ENCODE measurements around the gene GTF3C4. TPM values are rescaled to one million over a fixed set of nuclear protein-coding genes. Genes with fewer than 3 reads are reported as not detected.

GTF3C4 gene
- polyA plus RNA-seq, 3 donors from 2014 or later: 2.1 to 4.4 (median 3.3) TPM

DNA sequence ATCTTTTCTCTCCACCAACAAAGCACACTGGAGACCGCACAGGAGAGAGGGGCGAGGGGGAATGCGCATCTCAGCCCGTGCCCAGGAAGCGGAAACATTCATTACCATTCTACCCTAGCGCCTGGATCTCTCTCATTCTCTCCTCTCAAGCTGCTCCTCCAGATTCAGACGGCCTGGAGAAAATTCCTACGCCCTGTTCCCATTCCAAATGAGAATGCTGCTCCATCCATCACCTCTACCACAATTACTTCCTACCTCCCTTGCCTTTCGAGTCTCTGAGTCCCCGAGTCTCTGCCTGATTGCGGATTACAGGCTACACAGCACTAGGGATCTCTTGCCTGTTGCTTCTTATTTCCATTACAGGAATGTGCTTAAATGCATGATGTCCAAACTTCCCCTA lies 7.1 kb upstream of the GTF3C4 start:
- H3K4me1 Mint-ChIP-seq: peaks cover 5 to 8% of the 10 kb centered on the region in 2 donors
- H3K27ac Mint-ChIP-seq: no peak overlapping the region
- H3K9me3 Mint-ChIP-seq: no peaks in the 10 kb centered on the region
- no peak overlapping the region for H3K4me3 Mint-ChIP-seq
- no peak for DNase-seq
- H3K27me3 Mint-ChIP-seq (ENCODE audit: low read depth in 3 of 3): no peaks in the 10 kb centered on the region
- peaks cover 0 to 22% (median 14%) of the 10 kb centered on the region in 3 donors for H3K36me3 Mint-ChIP-seq

DNA sequence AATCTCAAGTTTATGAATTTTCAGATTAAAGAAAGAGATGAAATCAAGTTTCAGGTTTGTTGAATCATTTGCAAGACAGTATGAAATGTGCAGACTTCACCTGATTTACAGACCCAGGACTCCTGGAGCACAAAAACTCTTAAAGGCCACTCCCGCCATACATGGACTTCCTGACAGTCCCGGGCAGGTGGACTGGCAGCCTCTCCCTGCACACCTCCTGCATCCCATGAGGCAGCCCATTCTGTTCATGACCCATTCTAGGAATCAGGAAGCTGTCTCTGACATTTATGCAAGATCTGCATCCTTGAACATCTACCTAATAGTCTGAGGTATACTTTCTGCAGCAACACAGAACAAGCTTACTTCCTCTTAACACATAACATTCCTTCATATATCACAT lies 6.4 kb upstream of the GTF3C4 start:
- Mint-ChIP-seq H3K27me3 (ENCODE audit: low read depth in 3 of 3) (no peaks in the 10 kb centered on the region), H3K27ac (no peak overlapping the region), H3K36me3 (peaks cover 0 to 17% (median 10%) of the 10 kb centered on the region in 3 donors), H3K9me3 (no peaks in the 10 kb centered on the region), H3K4me1 (peaks cover 6 to 12% of the 10 kb centered on the region in 2 donors), H3K4me3 (no peak overlapping the region)
- no peak for DNase-seq

DNA sequence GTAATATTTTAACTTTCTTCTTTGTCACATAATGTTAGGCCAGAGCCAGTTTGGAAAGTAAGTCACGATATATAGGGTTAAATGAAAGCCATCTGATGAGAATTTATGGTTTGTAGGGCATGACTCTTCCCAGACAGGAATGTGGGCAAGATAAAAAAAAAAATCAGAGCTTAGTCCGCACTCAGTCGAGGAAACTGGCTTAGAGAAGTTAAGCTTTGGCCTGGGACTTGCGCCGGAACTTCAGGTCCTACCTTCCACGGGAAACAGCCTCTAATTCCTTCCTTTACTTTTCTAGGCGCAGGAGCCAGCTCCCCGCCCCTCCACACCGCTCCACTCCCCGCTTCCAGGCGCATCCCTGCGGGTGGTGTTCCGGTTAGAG lies 956 bp upstream of the GTF3C4 start:
- H3K4me3 Mint-ChIP-seq: peak overlapping the region; percentile 84 to 92 (median 89)

DNA sequence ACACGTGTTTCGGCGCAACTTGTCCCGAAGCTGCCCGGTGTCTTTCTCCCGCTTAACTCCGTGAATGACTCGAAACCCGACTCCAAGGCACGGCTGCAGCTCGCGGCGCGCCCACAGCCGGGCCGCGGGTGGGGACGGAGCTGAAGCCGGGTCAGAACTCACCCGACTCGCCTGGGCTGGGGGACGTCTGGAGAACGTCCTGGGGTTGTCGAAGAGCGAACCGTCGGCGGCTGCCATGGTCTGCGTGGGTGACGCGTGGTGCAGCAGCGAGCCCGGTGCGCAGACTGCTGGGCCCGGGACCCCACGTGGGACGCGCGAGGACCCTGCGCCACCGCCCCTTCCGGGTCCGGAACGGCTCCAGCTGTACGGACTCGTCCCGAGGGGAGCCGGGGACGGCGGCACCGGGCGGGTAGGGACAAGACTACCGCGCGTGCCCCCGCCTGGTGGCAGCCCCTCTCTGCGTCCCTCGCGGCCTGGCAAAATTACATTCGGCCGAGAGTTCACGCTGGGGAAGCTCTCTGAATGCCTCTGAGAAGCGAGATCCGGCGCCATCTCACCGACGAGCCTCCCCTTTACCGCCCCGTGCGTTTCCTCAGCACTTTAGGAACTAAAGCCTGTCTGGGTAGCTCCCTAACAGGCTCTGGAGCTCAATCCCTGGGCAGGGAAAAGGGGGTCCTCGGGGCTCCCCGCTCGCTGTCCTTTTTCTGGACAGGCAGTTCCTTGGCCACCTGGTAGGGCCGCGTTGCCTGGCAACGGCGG lies 387 bp upstream of the GTF3C4 start, which contains the start of gene DDX31:
DDX31 (minus strand) TSS at position 286 of the 759 bp plus-strand sequence; CDS start at position 237, 49 bp downstream.
- H3K4me1 Mint-ChIP-seq: peaks cover 41 to 57% of the 10 kb centered on the region in 2 donors

More for the DNA sequence above, 956 bp upstream of the GTF3C4 start:
- H3K9me3 Mint-ChIP-seq: no peaks in the 10 kb centered on the region
- DNase-seq: no peak
- peaks cover 41 to 54% of the 10 kb centered on the region in 2 donors for H3K4me1 Mint-ChIP-seq
- H3K27me3 Mint-ChIP-seq (ENCODE audit: low read depth in 3 of 3): peaks cover 12 to 25% (median 15%) of the 10 kb centered on the region in 3 donors
- H3K27ac Mint-ChIP-seq: peak overlapping the region; percentile 83 to 94 (median 86)
- no peaks in the 10 kb centered on the region for H3K36me3 Mint-ChIP-seq

DNA sequence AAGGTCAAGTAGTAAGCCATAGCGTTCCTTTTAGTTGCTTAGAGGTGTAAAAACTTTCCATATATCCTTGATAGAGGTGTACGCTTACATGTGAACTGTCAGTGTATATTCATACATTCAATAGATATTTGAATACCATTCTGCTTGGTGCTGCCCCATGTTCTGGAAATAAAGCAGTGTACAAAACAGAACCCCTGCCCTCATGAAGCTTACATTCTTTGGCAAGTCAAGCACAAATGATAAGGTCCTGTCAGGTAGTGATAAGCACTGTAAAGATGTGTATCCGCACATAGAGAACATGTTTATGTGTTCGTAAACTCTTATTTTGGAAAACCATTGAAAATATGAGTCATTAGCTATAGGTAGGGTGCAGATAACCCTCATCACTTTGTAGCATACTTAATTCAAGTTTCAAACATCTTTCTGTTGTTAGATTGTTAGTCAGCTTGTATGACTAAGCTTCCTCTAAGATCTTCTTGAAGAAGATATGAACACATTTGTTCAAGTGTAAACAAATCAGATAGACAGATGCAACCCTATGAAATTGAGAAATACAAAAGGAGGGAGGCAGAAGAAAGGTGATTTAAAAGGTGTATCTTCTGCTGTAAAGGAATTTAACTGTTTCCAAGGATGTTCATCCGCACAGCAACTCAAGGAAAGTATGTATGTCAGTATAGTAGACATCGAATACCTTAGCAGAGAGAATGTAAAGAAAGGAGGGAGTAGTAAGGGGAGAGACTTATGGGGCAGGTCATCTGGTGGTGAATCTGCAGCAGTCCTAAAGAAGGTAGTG lies 1.6 kb downstream of the GTF3C4 start:
- Mint-ChIP-seq H3K27ac (peak overlapping the region; percentile 52 to 94 (median 88)), H3K9me3 (no peaks in the 10 kb centered on the region), H3K36me3 (no peaks in the 10 kb centered on the region), H3K27me3 (ENCODE audit: low read depth in 3 of 3) (peaks cover 12 to 25% (median 15%) of the 10 kb centered on the region in 3 donors), H3K4me3 (peak overlapping the region; percentile 80 to 92 (median 89)), H3K4me1 (peaks cover 41 to 66% of the 10 kb centered on the region in 2 donors)
- DNase-seq: no peak

More for the DNA sequence above, 387 bp upstream of the GTF3C4 start, which contains the start of gene DDX31:
- Mint-ChIP-seq H3K9me3 (no peaks in the 10 kb centered on the region), H3K4me3 (peak within 1 kb of the TSS; percentile 84 to 92 (median 89)), H3K27me3 (ENCODE audit: low read depth in 3 of 3) (peaks cover 12 to 25% (median 15%) of the 10 kb centered on the region in 3 donors), H3K36me3 (no peaks in the 10 kb centered on the region), H3K27ac (peak within 1 kb of the TSS; percentile 84 to 94 (median 92))
- peak; percentile 87 to 89 (median 88) for DNase-seq

DNA sequence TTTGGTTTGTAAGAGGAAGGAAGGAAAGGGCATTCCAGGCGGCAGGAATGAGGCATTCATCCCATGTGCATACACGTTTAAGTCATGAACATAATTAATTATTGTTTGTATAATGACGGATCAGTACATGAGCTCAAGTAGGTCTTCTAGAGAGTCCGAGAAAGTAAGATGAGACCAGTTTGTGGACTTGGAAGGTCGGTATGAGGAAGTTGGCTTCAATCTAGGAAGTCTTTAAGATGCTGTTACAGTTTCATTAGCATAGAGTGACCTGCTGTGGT lies 2.1 kb downstream of the GTF3C4 start:
- Mint-ChIP-seq H3K36me3 (no peaks in the 10 kb centered on the region), H3K4me1 (peaks cover 41 to 71% of the 10 kb centered on the region in 2 donors), H3K4me3 (peak overlapping the region in 4 of 5 donors; percentile 1 to 92 (median 89)), H3K27ac (peak overlapping the region; percentile 2 to 84 (median 7)), H3K9me3 (no peaks in the 10 kb centered on the region), H3K27me3 (ENCODE audit: low read depth in 3 of 3) (peaks cover 12 to 25% (median 15%) of the 10 kb centered on the region in 3 donors)
- DNase-seq: no peak

DNA sequence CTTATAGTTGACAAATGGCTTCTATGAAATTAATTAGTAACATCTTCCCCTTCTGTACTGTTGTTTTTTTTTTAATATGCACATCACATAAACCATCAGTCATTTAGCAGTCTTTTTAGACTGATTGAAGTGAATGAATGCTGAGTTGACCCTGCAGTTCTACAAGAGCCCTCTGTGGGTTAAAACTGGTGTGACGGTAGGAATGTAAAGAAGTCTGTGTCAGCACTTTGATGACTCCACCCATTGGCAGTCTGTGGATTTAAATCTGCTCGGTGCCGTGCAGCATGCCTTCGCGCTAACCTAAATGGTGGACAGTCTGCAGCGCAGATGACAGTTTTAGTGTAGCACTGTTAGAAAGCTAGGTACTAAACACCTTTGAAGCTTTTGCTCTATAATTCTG lies 3.1 kb downstream of the GTF3C4 start:
- no peak for DNase-seq
- no peaks in the 10 kb centered on the region for H3K9me3 Mint-ChIP-seq
- H3K27me3 Mint-ChIP-seq (ENCODE audit: low read depth in 3 of 3): peaks cover 12 to 25% (median 15%) of the 10 kb centered on the region in 3 donors
- peak overlapping the region; percentile 10 to 80 (median 47) for H3K27ac Mint-ChIP-seq
- peaks cover 0 to 5% (median 0%) of the 10 kb centered on the region in 3 donors for H3K36me3 Mint-ChIP-seq
- peaks cover 36 to 64% of the 10 kb centered on the region in 2 donors for H3K4me1 Mint-ChIP-seq
- peak overlapping the region in 1 of 5 donors; percentile 42 for H3K4me3 Mint-ChIP-seq

DNA sequence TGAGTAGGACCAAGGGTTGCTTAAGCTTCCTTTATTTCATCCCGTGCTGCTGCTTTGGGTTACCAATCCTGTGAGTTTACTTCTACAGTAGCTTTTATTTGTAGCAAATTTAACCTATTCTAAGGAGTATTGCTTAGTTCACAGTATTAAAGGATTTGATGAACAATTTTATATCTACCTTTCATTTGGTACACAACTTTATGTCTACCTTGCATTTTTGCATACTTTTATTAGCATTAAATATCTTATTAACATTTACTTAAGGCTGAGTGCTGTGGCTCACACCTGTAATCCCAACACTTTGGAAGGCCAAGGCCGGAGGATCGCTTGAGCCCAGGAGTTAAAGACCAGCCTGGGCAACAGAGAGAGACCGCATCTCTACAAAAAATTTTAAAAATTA lies 4.2 kb downstream of the GTF3C4 start:
- Mint-ChIP-seq H3K9me3 (no peaks in the 10 kb centered on the region), H3K4me1 (peaks cover 30 to 63% of the 10 kb centered on the region in 2 donors), H3K27me3 (ENCODE audit: low read depth in 3 of 3) (peaks cover 12 to 24% (median 13%) of the 10 kb centered on the region in 3 donors), H3K4me3 (no peak overlapping the region), H3K27ac (no peak overlapping the region), H3K36me3 (peaks cover 0 to 13% (median 3%) of the 10 kb centered on the region in 3 donors)
- DNase-seq: no peak

DNA sequence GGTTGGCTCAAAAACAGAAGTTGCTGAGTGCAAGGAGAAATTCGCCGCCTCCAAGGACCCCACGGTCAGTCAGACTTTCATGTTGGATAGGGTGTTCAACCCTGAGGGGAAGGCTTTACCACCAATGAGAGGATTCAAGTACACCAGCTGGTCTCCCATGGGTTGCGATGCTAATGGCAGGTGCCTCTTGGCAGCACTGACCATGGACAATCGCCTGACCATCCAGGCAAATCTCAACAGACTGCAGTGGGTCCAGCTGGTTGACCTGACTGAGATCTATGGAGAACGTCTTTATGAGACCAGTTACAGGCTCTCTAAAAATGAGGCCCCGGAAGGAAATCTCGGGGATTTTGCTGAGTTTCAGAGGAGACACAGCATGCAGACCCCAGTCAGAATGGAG lies 7.7 kb downstream of the GTF3C4 start:
- Mint-ChIP-seq H3K27me3 (ENCODE audit: low read depth in 3 of 3) (peaks cover 0 to 1% (median 0%) of the 10 kb centered on the region in 3 donors), H3K4me3 (no peak overlapping the region), H3K9me3 (no peaks in the 10 kb centered on the region), H3K4me1 (peaks cover 11 to 41% of the 10 kb centered on the region in 2 donors), H3K27ac (no peak overlapping the region), H3K36me3 (peaks cover 3 to 21% (median 8%) of the 10 kb centered on the region in 3 donors)
- DNase-seq: no peak

DNA sequence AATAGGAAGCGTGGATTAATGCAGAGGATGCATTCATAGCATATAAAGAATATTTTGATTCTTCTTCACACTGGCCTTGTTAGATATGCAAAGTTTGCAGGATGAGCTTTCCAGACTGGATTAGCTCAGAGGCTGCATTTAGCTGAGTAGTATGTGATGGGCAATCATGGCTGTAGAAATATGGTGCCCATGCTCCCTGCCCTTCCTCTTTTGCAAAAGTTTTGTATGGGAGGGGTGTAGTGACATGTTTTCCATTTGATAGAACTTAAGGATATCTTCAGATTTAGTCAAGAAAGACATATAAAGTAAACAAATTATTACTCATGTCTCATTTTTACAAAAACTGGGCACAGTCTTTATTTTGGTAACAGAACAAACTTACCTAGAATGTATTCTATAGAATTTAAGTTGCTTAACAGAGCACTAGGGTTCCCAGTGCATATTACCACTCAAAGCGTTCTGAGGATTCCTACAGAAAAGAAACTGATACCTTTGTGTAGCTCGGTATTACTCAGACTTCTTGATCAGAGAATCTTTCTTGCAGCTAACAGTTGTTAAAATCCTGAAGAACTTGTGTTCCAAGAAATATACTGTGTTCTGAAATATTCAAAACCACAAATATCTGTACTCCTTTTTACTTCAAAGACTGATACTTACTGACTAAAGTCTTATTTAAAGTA lies 9.8 kb downstream of the GTF3C4 start:
- peaks cover 10 to 32% (median 11%) of the 10 kb centered on the region in 3 donors for H3K36me3 Mint-ChIP-seq
- peaks cover 4 to 23% of the 10 kb centered on the region in 2 donors for H3K4me1 Mint-ChIP-seq
- no peak overlapping the region for H3K4me3 Mint-ChIP-seq
- H3K27me3 Mint-ChIP-seq (ENCODE audit: low read depth in 3 of 3): peaks cover 0 to 1% (median 1%) of the 10 kb centered on the region in 3 donors
- H3K9me3 Mint-ChIP-seq: no peaks in the 10 kb centered on the region
- no peak overlapping the region for H3K27ac Mint-ChIP-seq
- DNase-seq: no peak

DNA sequence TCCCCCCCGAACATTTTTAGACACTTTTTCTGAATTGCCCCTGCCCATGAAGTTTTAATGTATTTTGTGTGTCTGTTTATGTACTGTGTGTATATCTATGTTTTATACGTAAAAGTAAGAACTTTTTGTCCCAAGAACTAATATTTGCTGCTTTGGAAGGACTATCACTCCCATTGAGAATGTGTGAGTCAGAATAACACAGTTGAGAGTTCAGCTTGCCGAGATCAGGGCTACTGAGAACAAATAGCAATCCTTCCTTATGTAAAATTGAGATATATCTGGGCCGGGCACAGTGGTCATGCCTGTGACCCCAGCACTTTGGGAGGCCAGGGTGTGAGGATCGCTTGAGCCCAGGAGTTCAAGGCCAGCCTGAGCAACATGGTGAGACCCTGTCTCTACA lies 11.3 kb downstream of the GTF3C4 start:
- Mint-ChIP-seq H3K27ac (no peak overlapping the region), H3K4me1 (peaks cover 4 to 18% of the 10 kb centered on the region in 2 donors), H3K36me3 (peaks cover 10 to 35% (median 17%) of the 10 kb centered on the region in 3 donors), H3K4me3 (no peak overlapping the region), H3K9me3 (no peaks in the 10 kb centered on the region), H3K27me3 (ENCODE audit: low read depth in 3 of 3) (peaks cover 0 to 1% (median 1%) of the 10 kb centered on the region in 3 donors)
- no peak for DNase-seq

DNA sequence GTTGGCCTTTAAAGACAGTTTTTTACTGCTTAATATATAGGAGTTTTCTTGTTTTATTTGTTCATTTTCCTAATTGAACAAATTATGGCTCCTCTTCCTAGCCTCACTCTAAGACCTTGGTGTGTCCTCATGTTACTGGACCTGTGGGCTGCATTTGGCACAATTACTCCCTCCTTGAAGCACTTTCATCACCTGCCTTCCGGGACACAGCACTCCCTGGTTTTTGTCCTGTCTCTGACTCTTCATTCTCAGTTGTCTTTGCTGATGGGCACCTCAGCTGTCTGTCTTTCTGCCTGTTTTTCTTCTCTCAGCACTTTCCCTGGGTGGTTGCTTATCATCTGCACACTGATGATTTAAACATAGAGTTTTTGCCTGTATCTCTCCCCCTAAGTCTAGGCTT lies 13.6 kb downstream of the GTF3C4 start:
- DNase-seq: no peak
- peaks cover 10 to 42% (median 18%) of the 10 kb centered on the region in 3 donors for H3K36me3 Mint-ChIP-seq
- H3K9me3 Mint-ChIP-seq: no peaks in the 10 kb centered on the region
- no peak overlapping the region for H3K4me3 Mint-ChIP-seq
- H3K4me1 Mint-ChIP-seq: peaks cover 4 to 5% of the 10 kb centered on the region in 2 donors
- peaks cover 0 to 1% (median 1%) of the 10 kb centered on the region in 3 donors for H3K27me3 Mint-ChIP-seq (ENCODE audit: low read depth in 3 of 3)
- no peak overlapping the region for H3K27ac Mint-ChIP-seq

DNA sequence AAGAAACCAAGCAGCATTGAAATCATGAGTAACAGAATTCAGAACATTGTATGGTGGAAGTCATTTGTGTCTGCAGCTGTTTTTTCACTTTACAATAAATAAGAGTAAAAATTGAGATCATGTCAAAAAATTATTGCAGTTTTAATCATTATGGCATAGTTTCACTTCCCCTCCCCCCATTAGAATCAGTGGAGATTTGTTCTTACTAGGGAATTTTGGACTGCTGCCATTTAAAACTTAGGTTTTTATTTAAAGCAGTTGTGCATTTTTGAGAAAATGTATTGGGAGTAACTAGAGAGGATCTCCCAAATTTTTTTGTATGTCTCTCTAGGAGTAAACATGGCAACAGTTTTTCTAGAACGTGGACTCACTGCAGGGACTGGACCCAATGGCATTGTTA lies 20.4 kb downstream of the GTF3C4 start:
- Mint-ChIP-seq H3K4me1 (peaks cover 3 to 7% of the 10 kb centered on the region in 2 donors), H3K9me3 (peaks cover 0 to 4% (median 0%) of the 10 kb centered on the region in 6 donors), H3K36me3 (peaks cover 11 to 34% (median 19%) of the 10 kb centered on the region in 3 donors), H3K27me3 (ENCODE audit: low read depth in 3 of 3) (peaks cover 0 to 2% (median 0%) of the 10 kb centered on the region in 3 donors), H3K27ac (no peak overlapping the region), H3K4me3 (no peak overlapping the region)
- no peak for DNase-seq
